Gastroesophageal sphincter (tissue), 3 donors: Measurements from ENCODE around the gene ANAPC15.

Experiments used
- CTCF ChIP-seq, 4 experiments: fragments of 200-600 bp in 2 of 4; fragments of 450-650 bp in 2 of 4; sonication (generic) in 1 of 4; IDR thresholded peaks; one replicate each; pipeline ENCODE4 v1.5.1; 2017 to 2019; ENCODE audit warnings: antibody characterized with exemption in 4 of 4, mild to moderate bottlenecking in 2 of 4, moderate library complexity in 2 of 4
- EP300 ChIP-seq: sonication (generic); formaldehyde crosslinking; IDR thresholded peaks from one replicate; pipeline ENCODE4 v1.6.1; 2017; ENCODE audit warnings: antibody characterized with exemption, mild to moderate bottlenecking
- POLR2A ChIP-seq, 2 donors: fragments of 450-650 bp; IDR thresholded peaks; one replicate each; pipeline ENCODE4 v1.6.1; 2017; ENCODE audit warnings: antibody characterized with exemption in 2 of 2, mild to moderate bottlenecking in 2 of 2, moderate library complexity in 1 of 2
- POLR2AphosphoS5 ChIP-seq: sonication (generic); formaldehyde crosslinking; IDR thresholded peaks from one replicate; pipeline ENCODE4 v1.6.1; 2017; ENCODE audit warnings: antibody characterized with exemption

GRCh38 chr11:72100009-72100408, 12.5 kb downstream of the ANAPC15 start:
- TF ChIP-seq CTCF (IDR thresholded peaks at IDR 0.05) (no peak), POLR2AphosphoS5 (no peak), EP300 (no peak), POLR2A (IDR thresholded peaks at IDR 0.05) (no peak)
